Renal pelvis (tissue), 4 donors: ENCODE data around the gene CNN2. TPM values are rescaled to one million over a fixed set of nuclear protein-coding genes. Genes with fewer than 3 reads are reported as not detected.

Experiments
- DNase-seq: peaks from one replicate; pipeline ENCODE4 v3.0.0-alpha.2; 2013
- polyA plus RNA-seq, 3 donors: library from polyadenylated mRNA; unstranded; fragments of 120-200 nt; gene quantifications; one replicate each; pipeline ENCODE4 v1.2.1, GENCODE V29; 2013; ENCODE audit not compliant: insufficient read length in 3 of 3

Gene CNN2
- polyA plus RNA-seq, 3 donors: 171 to 183 (median 174) TPM

DNA sequence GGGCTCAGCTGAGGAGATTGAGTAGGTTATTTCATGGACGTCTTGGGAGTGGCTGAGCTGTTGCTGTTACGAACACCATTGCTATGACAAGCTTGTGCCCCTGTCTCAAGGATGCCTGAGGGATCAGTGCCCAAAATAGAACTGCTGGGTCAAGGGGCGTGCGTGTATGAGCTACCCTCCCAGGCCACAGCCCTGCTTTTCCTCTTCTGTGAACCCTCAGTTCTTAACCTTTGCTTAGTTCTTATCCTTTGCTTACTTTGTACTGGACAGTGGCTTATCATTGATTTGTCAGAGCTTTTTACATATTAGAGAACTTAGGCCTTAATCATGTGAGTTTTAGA is 49.6 kb downstream of the CNN2 start:
- DNase-seq: no peak

DNA sequence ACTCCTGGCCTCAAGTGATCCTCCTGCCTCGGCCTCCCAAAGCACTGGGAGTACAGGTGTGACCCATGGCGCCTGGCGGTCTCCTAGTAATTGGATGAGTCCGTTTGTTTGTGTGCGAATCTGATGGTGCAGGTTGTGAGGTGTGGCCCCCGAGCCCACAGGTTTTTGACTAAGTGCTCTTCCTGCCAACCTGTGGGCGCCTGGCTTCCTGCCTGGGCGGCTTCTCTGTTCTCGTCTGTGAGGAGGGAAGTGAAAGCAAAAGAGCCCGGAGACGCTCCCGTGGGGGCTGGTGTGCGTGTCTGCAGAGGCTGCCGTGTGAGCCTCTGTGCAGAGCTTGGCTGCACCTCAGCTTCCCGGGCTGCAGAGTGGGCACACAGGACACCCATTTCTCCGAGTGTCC is 50.5 kb downstream of the CNN2 start:
- no peak for DNase-seq

- no peak for DNase-seq
Measured at GRCh38 chr19:1079566-1080111, 53.2 kb downstream of the CNN2 start.

- no peak for DNase-seq
Measured at GRCh38 chr19:1080360-1081161, 54.2 kb downstream of the CNN2 start.

GRCh38 chr19:1081301-1082164 is 55.1 kb downstream of the CNN2 start:
- DNase-seq: no peak

- peak; percentile 52 for DNase-seq
Measured at GRCh38 chr19:1082165-1082927, 55.9 kb downstream of the CNN2 start.

GRCh38 chr19:1082928-1083816 is 56.8 kb downstream of the CNN2 start:
- DNase-seq: no peak

DNA sequence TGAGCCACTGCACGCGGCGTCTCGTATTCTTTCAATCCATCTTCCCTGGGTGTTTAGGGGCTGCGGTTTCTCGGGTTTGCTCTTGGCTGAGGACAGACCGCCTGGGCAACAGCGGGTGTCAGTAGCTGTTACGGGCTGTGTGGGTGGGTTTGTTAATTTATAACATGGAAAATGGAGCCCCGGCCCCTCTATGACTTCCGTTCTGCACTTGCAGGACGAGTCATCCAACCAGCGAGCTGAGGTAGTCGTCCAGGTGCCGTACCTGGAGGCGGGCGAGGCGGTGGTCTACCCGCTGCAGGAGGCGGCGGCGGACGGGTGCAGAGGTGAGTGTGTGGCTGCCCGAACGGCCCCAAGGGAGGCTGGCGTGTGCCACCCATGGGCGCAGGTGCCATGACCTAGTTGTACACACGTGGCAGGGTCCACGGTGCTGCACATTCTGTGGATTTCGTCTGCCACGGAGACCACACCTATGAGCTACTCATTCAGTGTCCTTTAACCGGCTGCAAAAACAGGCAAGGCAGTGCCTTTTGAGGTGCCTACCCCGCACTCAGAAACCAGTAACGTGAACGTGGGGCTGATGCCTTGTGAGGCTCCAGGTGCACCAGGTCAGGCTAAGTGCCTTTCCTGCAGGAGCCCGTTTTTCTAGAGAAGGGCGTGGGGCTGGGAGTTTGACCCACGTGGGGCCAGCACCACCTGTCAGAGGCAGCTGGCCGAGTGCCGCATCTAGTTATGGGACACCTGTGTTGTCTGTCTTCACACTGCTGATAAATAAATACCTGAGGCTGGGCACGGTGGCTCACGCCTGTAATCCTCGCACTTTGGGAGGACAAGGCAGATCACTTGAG is 57.8 kb downstream of the CNN2 start:
- DNase-seq: no peak

DNA sequence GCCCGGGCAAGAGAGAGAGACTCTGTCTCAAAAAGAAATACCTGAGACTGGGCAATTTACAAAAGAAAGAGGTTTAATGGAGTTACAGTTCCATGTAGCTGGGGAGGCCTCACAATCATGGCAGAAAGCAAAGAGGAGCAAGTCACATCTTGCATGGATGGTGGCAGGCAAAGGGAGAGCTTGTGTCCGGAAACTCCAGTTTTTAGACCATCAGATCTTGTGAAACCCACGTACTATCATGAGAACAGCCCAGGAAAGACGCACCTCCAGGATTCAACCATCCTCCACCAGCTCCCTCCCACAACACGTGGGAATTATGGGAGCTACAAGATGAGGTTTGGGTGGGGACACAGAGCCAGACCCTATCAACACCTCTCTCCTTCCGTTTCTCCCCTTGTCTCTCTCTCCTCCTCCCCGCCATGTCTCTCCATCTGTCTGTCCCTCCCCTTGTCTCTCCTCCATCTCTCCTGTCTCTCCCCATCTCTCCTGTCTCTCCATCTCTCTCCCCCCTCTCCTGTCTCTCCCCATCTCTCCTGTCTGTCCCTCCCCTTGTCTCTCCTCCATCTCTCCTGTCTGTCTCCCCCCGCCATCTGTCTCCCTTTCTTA is 58.7 kb downstream of the CNN2 start:
- DNase-seq: no peak

DNA sequence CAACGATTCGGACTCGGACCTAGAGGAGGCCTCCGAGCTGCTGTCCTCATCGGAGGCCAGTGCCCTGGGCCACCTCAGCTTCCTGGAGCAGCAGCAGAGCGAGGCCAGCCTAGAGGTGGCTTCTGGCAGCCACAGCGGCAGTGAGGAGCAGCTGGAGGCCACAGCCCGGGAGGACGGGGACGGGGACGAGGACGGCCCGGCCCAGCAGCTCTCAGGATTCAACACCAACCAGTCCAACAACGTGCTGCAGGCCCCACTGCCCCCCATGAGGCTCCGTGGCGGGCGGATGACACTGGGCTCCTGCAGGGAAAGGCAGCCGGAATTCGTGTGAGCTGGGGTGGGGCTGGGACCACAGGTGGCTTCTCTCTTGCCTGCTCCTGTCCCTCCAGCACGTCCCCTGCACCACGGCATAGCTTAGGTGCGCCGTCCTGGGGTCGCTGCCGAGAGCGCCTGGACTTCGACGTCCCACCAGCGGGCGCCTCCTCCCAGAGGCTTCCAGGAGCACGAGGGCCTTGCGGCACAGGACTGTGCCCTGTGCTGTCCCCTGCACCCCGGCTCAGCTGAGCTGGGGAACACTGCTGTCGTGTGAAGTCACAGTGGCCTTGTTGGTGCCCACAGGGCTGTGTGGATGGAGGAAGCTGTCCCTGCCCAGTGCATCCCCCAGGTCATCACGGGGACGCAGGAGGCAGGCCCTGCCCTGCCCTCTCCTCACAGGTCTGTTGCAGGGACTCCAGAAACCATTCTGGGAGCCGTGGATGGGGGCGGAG is 59.5 kb downstream of the CNN2 start:
- DNase-seq: no peak

- DNase-seq: no peak
Measured at GRCh38 chr19:1086613-1087012, 60.2 kb downstream of the CNN2 start.

GRCh38 chr19:1087813-1088415 is 61.5 kb downstream of the CNN2 start:
- DNase-seq: no peak

- DNase-seq: no peak
Measured at GRCh38 chr19:1088416-1089010, 62.1 kb downstream of the CNN2 start.

Other genes starting within 250 kb of the CNN2 start
- gene PTBP1, start 229.2 kb upstream of the CNN2 start, polyA plus RNA-seq: 100 to 1,000 TPM; 400 to 450 (median 417) TPM
- 10 to 100 TPM; 11.2 to 25.9 (median 17.1) TPM for gene PLPPR3, start 204.7 kb upstream of the CNN2 start, polyA plus RNA-seq
- 1 to 10 TPM; 1.0 to 3.4 (median 2.2) TPM for gene AZU1, start 198.8 kb upstream of the CNN2 start, polyA plus RNA-seq
- gene PRTN3, start 185.6 kb upstream of the CNN2 start, polyA plus RNA-seq: 1 to 10 TPM; 1.2 to 2.0 (median 1.4) TPM
- gene ELANE, start 174.3 kb upstream of the CNN2 start, polyA plus RNA-seq: under 1 TPM; 0.25 to 0.51 (median 0.46) TPM
- gene CFD, start 166.9 kb upstream of the CNN2 start, polyA plus RNA-seq: 1 to 10 TPM; 3.9 to 4.4 (median 4.2) TPM
- gene MED16, start 133.4 kb upstream of the CNN2 start, polyA plus RNA-seq: 10 to 100 TPM; 60.6 to 71.4 (median 63.5) TPM
- gene RNU6-9, start 133.1 kb upstream of the CNN2 start, polyA plus RNA-seq: not detected
- 10 to 100 TPM; 43.1 to 58.3 (median 51.9) TPM for gene R3HDM4, start 113.4 kb upstream of the CNN2 start, polyA plus RNA-seq
- 1 to 10 TPM in 1 of 3 donors, under 1 TPM in 2; 0.94 to 1.3 (median 0.98) TPM for gene KISS1R, start 109.3 kb upstream of the CNN2 start, polyA plus RNA-seq
- 10 to 100 TPM; 25.3 to 38.8 (median 31.6) TPM for gene ARID3A, start 100.6 kb upstream of the CNN2 start, polyA plus RNA-seq
- 10 to 100 TPM; 48.4 to 63.9 (median 61.6) TPM for gene WDR18, start 42.3 kb upstream of the CNN2 start, polyA plus RNA-seq
- 1 to 10 TPM in 1 of 3 donors, under 1 TPM in 2; 0.87 to 1.1 (median 0.91) TPM for gene GRIN3B, start 26.2 kb upstream of the CNN2 start, polyA plus RNA-seq
- gene TMEM259, start 5.5 kb upstream of the CNN2 start, polyA plus RNA-seq: 100 to 1,000 TPM; 126 to 135 (median 134) TPM
- not detected for gene RNU6-2, start 5.1 kb upstream of the CNN2 start, polyA plus RNA-seq
- 10 to 100 TPM in 1 of 3 donors, 1 to 10 TPM in 2; 8.9 to 11.6 (median 9.6) TPM for gene ABCA7, start 13.5 kb downstream of the CNN2 start, polyA plus RNA-seq
- 10 to 100 TPM in 2 of 3 donors, 1 to 10 TPM in 1; 10.0 to 14.9 (median 14.8) TPM for gene ARHGAP45, start 40.6 kb downstream of the CNN2 start, polyA plus RNA-seq
- 100 to 1,000 TPM; 162 to 168 (median 165) TPM for gene POLR2E, start 68.8 kb downstream of the CNN2 start, polyA plus RNA-seq
- gene GPX4, start 77.4 kb downstream of the CNN2 start, polyA plus RNA-seq: 100 to 1,000 TPM; 246 to 301 (median 294) TPM
- gene SBNO2, start 147.7 kb downstream of the CNN2 start, polyA plus RNA-seq: 10 to 100 TPM; 18.1 to 22.1 (median 20.2) TPM
- 10 to 100 TPM; 57.3 to 65.3 (median 60.8) TPM for gene STK11, start 179.2 kb downstream of the CNN2 start, polyA plus RNA-seq
- gene CBARP, start 211.4 kb downstream of the CNN2 start, polyA plus RNA-seq: 1 to 10 TPM; 2.0 to 3.2 (median 2.7) TPM
- gene ATP5F1D, start 215.1 kb downstream of the CNN2 start, polyA plus RNA-seq: 100 to 1,000 TPM; 119 to 152 (median 149) TPM
- 10 to 100 TPM; 66.2 to 74.7 (median 68.1) TPM for gene MIDN, start 222.0 kb downstream of the CNN2 start, polyA plus RNA-seq
- 100 to 1,000 TPM; 778 to 993 (median 799) TPM for gene CIRBP, start 242.7 kb downstream of the CNN2 start, polyA plus RNA-seq
- gene FAM174C, start 248.9 kb downstream of the CNN2 start, polyA plus RNA-seq: 10 to 100 TPM; 25.3 to 28.7 (median 28.5) TPM